SK-N-SH treated with all-trans-retinoic acid at 6 μM for 48 hours (cell line): ENCODE measurements around the gene KLHL21.

Source experiments
- ARNTL ChIP-seq: fragments of 450-650 bp; formaldehyde crosslinking; IDR thresholded peaks from 2 replicates; pipeline ENCODE4 v1.5.0; 2020; ENCODE audit warnings: low read depth, mild to moderate bottlenecking, moderate library complexity, borderline replicate concordance
- SNAI2 ChIP-seq: fragments of 250-450 bp; sonication (Bioruptor Pico); IDR thresholded peaks from 2 replicates; pipeline ENCODE4 v1.5.0; 2020; ENCODE audit warnings: mild to moderate bottlenecking, moderate library complexity
- TCF4 ChIP-seq: fragments of 250-450 bp; sonication (Bioruptor Pico); IDR thresholded peaks from 2 replicates; pipeline ENCODE4 v1.8.0; 2021; ENCODE audit warnings: mild to moderate bottlenecking, moderate library complexity, borderline replicate concordance
- ZFP3 ChIP-seq: fragments of 250-450 bp; sonication (Bioruptor Pico); IDR thresholded peaks from 2 replicates; pipeline ENCODE4 v1.5.0; 2020; ENCODE audit warnings: mild to moderate bottlenecking, moderate library complexity
- ZNF565 ChIP-seq: fragments of 450-650 bp; formaldehyde crosslinking; conservative IDR thresholded peaks from 2 replicates; pipeline ENCODE4 v1.5.0; 2020; ENCODE audit warnings: low read depth, mild to moderate bottlenecking, moderate library complexity
- ZNF70 ChIP-seq: fragments of 450-650 bp; formaldehyde crosslinking; IDR thresholded peaks from 2 replicates; pipeline ENCODE4 v1.5.0; 2020; ENCODE audit warnings: mild to moderate bottlenecking, moderate library complexity
- ZNF8 ChIP-seq: fragments of 450-650 bp; formaldehyde crosslinking; IDR thresholded peaks from 2 replicates; pipeline ENCODE4 v1.5.0; 2020; ENCODE audit warnings: mild to moderate bottlenecking, moderate library complexity
- TF ChIP-seq, protein P1 (sequence below): fragments of 250-450 bp; sonication (Bioruptor Pico); IDR thresholded peaks from 2 replicates; pipeline ENCODE4 v1.8.0; 2020; ENCODE audit warnings: mild to moderate bottlenecking, moderate library complexity, borderline replicate concordance

- TF ChIP-seq, protein P1, sequence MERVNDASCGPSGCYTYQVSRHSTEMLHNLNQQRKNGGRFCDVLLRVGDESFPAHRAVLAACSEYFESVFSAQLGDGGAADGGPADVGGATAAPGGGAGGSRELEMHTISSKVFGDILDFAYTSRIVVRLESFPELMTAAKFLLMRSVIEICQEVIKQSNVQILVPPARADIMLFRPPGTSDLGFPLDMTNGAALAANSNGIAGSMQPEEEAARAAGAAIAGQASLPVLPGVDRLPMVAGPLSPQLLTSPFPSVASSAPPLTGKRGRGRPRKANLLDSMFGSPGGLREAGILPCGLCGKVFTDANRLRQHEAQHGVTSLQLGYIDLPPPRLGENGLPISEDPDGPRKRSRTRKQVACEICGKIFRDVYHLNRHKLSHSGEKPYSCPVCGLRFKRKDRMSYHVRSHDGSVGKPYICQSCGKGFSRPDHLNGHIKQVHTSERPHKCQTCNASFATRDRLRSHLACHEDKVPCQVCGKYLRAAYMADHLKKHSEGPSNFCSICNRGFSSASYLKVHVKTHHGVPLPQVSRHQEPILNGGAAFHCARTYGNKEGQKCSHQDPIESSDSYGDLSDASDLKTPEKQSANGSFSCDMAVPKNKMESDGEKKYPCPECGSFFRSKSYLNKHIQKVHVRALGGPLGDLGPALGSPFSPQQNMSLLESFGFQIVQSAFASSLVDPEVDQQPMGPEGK (CRISPR knock-in tag) = no peak
- TF ChIP-seq ZNF8 (CRISPR knock-in tag) (no peak), ARNTL (CRISPR knock-in tag) (no peak), TCF4 (CRISPR knock-in tag) (no peak), ZFP3 (no peak), ZNF70 (CRISPR knock-in tag) (no peak), ZNF565 (CRISPR knock-in tag) (no peak), SNAI2 (CRISPR knock-in tag) (no peak)
These were observed 27.9 kb downstream of the KLHL21 start for GRCh38 chr1:6574818-6575217.
